ELF-1 (cell line): ENCODE results near the gene SLF2.
"Not testable (repeated sequence)": the region's sequence is repeated elsewhere in the genome, so short reads cannot be mapped to it uniquely, and the experiment has no call there.

Experiments used
- DNase-seq: peaks from one replicate; pipeline ENCODE4 v3.0.0-alpha.2; 2016; ENCODE audit warnings: low read depth, low spot score

SLF2 gene

DNA sequence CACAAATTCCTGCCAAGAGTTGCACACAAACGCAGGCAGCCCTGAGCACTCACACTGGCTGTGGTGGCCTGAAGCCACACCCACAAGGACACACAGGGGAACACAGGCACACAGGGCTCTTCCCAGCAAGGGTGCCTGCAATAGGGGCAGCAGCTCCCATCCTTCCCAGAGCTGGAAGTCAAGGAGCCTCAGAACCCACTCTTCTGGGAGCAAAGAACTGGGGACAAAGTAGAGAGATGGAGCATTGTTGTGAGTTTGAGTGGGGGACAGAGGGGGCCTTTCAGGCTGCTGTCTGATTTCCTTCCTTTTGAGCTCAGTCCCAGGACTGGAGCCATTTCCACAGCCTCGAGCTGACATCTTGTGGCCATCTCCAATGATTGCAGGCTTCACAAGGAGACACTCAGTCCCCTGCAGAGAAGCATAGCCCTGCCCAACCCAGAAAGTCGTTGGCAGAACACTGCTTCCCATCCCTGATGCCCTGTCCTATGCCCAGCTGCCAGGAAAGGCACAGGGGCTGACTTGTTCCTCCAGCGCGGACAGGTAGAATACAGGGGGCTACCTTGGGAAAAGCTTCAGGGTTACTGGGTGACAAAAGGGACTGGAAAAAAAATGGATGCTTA lies 34.4 kb upstream of the SLF2 start:
- peak; percentile 86 for DNase-seq

DNA sequence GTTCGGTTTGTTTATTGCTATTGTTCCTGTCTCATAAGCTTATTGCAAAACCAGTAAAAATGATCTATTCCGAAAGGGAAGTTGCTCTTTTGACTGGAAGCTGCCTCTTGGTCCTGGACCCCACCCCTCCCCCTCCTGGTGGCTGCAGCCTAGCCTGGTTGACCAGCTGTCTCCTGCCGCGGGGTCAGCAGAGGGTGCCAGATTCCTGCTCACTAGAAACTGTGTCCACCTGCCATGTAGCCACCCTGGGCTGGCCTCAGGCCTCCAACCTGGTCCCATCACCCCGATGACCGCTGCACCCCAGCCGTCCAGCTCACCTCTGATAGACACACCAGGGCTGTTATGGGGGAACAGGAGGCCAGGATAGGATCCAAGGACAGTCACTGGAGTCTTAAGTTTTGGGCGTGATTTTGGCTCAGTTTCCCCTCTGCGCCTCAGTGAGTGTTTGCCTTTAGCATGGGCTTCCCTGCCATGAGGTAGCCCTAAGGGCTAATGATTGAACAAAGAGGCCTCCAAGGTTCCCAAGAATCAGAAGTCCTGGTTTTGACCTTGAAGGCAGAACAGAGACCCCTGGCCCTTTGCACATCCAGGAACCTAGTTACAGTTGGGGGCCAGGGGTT lies 32.9 kb upstream of the SLF2 start:
- peak; percentile 47 for DNase-seq

DNA sequence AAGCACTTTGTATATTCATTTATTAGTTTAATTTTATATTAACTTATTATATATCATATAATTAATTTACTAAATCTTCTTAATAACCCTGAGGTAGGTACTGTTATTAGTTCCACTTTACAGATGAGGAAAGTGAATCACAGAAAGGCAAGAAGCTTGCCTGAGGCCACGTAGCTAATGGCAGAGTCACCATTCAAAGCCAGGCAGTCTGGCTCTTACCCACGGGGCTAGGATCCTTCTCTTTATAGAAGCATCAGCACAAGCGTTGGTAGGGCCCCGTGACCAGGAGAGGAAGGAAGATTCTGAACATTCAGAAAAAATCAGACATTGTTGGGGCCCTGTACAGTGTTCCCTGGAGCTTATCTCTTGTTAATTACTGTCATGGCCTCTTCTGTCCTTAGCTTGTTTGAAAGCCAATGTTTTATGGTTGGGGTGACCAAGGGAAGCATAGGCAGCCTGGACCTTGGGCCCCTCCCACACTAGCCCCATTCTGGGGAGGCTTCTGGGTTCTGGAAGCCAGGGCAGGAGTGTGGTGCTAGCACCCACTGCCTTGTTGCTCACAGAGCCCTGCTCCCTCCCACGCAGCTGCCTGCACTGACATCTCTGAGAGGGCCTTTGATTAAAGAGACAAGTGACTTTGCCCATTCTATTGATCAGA lies 31.1 kb upstream of the SLF2 start:
- DNase-seq: no peak

GRCh38 chr10:100882252-100882651 lies 30.5 kb upstream of the SLF2 start:
- DNase-seq: no peak

DNA sequence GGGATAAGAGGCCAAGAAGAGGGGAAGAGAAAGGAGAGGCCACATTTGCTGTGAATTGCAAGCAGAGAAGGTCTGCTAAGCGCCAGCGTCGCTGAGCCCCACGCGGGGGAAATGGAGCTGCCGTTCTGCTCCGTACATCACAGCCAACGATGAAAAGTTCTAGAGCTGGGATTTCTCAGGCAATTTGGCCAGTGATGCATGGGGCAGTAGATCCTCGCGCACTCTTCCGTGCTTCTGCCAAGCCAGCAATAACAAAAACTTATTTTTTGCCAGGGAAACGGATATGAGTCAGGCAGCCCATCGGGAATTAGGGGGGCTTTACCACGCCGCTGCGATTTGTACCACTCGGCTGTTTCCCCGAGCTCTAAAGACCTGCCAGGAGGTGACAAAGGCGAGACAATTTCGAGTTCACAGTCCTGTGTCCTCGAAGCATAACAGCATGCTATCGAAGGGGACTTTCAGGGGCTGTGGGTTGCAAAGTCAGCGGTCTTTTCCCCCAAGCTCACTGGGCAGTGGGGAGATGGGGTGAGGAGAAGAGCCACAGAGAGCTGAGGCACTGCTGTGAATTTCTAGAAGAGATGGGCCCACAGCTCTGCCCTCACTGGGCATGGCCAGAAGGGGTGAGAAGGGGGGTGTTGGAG lies 30.0 kb upstream of the SLF2 start:
- DNase-seq: no peak

- peak; percentile 54 for DNase-seq
Observed at GRCh38 chr10:100883312-100883821, 29.4 kb upstream of the SLF2 start.

GRCh38 chr10:100885611-100886010 lies 27.2 kb upstream of the SLF2 start:
- not testable (repeated sequence) for DNase-seq

GRCh38 chr10:100886091-100886490 lies 26.7 kb upstream of the SLF2 start:
- DNase-seq: no peak

DNA sequence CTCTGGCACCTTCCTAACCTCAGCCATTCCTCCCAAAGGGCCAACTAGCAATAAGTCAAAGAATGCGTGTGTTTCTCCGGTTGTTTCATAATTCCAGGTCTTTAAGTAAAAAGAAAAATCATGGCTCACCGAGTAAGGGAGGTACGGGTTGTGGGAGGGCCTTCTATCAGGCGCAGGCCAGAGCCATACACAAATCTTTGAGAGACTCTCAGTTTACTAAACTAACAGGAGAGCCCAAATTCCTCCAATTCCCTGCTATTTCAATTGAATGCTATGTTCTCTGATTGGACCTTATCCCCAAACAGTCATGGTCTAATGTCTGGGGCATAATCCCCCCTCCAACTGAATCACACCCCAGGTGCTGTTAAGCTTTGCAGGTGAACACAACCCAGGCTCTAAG lies 26.2 kb upstream of the SLF2 start:
- no peak for DNase-seq

GRCh38 chr10:100886963-100887362 lies 25.8 kb upstream of the SLF2 start:
- peak; percentile 50 for DNase-seq

DNA sequence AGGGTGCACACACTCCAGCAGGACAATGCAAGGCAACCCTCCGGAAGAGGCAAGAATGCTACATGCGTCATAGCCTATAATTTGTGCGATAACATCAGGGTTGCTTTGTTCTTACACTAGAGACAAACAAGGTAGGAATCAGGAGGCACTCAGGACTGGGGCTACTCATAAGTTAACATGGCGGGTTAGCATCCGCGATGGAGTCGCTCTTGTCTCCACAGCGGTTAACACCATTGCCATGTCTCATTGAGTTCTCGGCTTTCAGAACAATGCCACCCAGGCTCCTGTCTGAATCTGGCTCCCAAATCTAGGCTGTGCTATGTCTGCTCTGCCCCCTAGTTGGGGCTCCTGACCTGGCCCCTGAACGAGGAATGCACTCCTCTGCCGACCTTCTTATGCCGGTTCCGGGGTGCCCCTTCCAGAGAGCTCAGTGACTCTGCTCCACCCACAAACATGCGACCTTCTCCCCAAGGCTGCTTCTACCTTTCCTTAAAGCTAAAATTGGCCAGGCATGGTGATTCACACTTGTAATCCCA lies 24.9 kb upstream of the SLF2 start:
- DNase-seq: no peak

- no peak for DNase-seq
Observed at GRCh38 chr10:100888957-100889356, 23.8 kb upstream of the SLF2 start.

DNA sequence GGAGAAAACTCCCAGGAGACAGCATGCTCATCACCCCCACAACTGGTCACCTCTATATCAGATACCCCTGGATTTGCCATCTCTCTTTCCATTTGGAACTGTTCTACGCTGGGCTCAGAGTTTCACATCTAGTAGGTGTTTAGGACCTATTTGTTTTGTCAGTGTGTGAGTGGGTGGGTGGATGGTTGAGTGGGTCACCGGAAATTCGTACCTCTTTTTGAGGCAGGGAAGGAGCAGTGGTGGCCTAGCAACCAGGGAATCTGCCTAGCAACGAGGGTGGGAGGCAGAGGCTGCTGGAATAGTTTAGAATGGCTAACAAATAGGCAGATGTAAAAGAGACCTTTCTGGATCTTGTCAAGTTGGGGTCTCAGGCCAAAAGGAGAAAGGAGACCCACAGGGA lies 23.2 kb upstream of the SLF2 start:
- DNase-seq: no peak

DNA sequence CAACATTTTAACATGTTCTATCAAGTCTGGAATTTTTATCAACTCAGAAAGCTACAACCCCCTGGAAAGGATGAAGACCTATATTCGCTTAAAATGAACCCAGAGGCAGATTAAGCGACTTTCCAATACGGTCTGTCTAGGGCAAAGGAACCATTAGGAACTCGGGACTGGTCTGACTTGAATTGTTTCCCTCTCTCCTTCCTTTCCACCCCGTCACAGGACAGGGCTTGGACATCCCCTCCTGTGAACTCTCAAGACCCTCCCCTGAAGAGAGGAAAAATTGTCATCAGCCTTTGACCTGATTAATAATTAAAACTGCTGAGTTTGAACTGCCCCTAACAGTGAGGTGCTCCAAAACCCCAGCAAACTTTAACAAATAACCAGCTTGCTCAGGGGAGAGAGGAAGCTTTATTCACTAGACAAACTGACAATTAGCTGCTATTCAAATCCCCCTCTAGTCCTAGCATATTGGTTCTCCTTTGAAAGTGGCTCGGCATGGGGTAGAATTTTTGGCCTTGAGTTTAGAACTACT lies 22.6 kb upstream of the SLF2 start:
- no peak for DNase-seq

DNA sequence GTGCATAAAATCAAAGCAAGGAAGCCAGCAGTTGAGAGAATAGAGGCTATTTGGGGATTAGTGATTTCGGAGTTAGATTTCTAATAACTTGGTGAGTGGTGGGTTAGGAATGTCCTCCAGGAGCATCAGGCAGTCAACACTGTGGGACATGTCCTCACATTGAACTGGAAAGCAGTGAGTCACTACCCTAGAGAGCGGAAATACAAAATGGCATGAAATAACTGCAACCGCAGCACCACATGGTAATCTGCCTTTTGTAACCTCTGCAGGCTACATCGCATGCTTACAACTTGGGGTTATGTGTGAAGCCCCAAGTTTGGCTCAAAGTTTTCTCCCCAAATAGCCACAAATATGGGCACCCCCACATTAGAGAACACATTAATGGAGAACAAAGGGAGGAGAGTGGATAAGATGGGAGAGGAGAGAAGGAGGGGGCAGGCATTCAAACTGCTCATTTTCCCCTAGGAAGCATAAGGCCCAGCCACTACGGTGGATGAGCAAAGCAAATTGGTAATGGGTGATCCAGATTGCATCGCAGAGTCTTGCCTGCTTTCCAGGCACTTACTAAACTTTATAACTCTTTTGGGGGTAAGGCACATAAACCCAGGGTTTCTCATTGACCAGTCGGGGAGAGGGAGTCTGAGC lies 22.0 kb upstream of the SLF2 start:
- DNase-seq: no peak

GRCh38 chr10:100894033-100894432 lies 18.7 kb upstream of the SLF2 start:
- no peak for DNase-seq

DNA sequence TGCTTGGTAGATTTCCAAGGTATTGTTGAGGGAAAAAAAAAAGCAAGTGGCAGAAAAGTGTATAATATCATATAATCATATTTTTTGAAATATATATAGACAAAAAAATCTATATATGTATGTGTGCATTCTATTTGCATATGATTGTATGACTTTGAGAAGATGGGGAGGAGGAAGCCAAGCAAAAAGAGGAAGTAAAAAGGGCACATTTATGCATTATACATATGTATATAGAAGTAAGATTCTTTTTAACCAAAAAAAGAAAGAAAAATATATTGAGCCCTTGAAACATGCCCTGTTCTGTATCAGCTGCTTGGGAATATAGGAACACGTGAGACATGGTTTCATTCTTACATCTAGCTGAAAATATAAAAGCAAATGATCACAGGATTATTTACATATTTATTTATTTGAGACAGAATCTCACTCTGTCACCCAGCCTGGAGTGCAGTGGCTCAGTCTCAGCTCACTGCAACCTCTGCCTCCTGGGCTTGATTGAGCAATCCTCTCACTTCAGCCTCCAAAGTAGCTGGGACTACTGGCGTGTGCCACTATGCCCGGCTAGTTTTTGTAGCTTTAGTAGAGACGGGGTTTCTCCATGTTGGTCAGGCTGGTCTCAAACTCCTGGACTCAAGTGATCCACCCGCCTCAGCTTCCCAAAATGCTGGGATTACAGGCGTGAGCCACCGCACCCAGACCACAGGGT lies 18.0 kb upstream of the SLF2 start:
- no peak for DNase-seq

GRCh38 chr10:100895346-100895745 lies 17.4 kb upstream of the SLF2 start:
- DNase-seq: no peak

DNA sequence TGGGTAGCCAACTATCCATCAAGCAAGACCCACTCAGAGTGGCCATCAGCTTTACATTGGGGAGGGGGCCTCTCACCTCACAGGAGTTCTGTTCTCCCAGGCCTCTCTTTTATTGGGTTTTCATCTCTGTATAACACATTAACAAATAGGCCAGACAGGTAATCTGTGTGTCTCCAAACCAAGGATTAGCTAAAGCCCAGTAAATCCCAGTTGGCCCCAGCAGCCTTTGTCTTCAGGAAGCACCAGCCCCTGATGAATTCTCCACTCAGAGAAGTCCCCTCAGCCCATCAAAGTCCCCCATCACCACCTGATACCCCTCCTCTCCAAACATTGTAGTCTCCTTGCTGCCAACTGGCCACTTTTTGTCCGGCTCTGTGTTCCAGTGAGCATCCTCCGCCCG lies 16.9 kb upstream of the SLF2 start:
- DNase-seq: no peak

GRCh38 chr10:100896876-100897461 lies 15.8 kb upstream of the SLF2 start:
- no peak for DNase-seq
